ENCODE measurements around the gene ADCY10. TPM values are rescaled to one million over a fixed set of nuclear protein-coding genes. Genes with fewer than 3 reads are reported as not detected.

Gene ADCY10
- total and polyA plus RNA-seq, 2 of the 8 experiments (the other 6 are each of a cell fraction or from before 2014, with no cell fraction given): 0.02 TPM; not detected in 1

DNA sequence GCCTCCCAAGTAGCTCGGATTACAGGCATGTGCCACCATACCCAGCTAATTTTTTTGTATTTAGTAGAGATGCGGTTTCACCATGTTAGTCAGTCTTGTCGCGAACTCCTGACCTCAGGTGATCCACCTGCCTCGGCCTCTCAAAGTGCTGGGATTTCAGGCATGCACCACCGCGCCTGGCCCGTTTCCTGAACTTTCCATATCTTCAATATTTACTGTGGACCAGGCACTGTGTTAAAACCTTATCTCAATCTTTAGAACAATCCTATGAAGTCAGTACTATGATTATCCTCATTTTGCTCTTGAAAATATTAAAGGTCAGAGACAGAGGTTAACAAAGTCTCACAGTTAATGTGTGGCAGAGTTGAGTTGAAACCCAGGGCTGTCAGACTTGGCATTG is 1.6 kb upstream of the ADCY10 start:
- Histone ChIP-seq H3K14ac (ENCODE audit: insufficient read length) (no peak overlapping the region), H3K79me1 (ENCODE audit: low read depth, low read length) (no peaks in the 10 kb centered on the region), H3K9ac (replicated peaks in 1 of 4; ENCODE audit: extremely low read depth in 1 of 4, low read depth in 3 of 4, low read length in 3 of 4) (no peak overlapping the region), H3K4ac (replicated peaks; ENCODE audit: insufficient read length, low read depth, low read length) (no peak overlapping the region), H3K36me3 (ENCODE audit: control insufficient read depth in 2 of 4, insufficient read depth in 4 of 4, low read length in 3 of 4) (no peaks in the 10 kb centered on the region; a peak in 1 of 8 replicates), H2AFZ (ENCODE audit: low read length) (no peak overlapping the region), H4K5ac (ENCODE audit: insufficient read length, low read depth, low read length) (no peak overlapping the region), H2BK5ac (ENCODE audit: low read depth, low read length) (no peak overlapping the region), H3K4me2 (ENCODE audit: insufficient read depth in 1 of 2, low read depth in 2 of 2, low read length in 2 of 2) (no peak overlapping the region), H3K56ac (replicated peaks; ENCODE audit: insufficient read length, low read depth, low read length) (no peak overlapping the region), H3K18ac (ENCODE audit: extremely low read depth, low read length) (no peak overlapping the region), H4K8ac (ENCODE audit: extremely low read depth, insufficient read depth, low read length) (no peak overlapping the region), H2AK5ac (ENCODE audit: low read depth, low read length) (no peak overlapping the region), H3K4me3 (ENCODE audit: extremely low read depth in 1 of 4, insufficient read depth in 2 of 4, low read depth in 3 of 4, low read length in 4 of 4) (no peak overlapping the region), H4K91ac (replicated peaks; ENCODE audit: insufficient read length, low read length) (no peak overlapping the region), H3K4me1 (replicated peaks in 1 of 4; ENCODE audit: control insufficient read depth in 3 of 4, insufficient read depth in 4 of 4, low read length in 3 of 4) (no peaks in the 10 kb centered on the region), H3K23me2 (ENCODE audit: low read depth, low read length) (no peaks in the 10 kb centered on the region), H2BK120ac (replicated peaks; ENCODE audit: low read depth, low read length) (no peak overlapping the region), H2BK15ac (ENCODE audit: low read length) (no peak overlapping the region), H2BK12ac (ENCODE audit: low read depth, low read length) (no peak overlapping the region), H4K20me1 (replicated peaks in 1 of 2; ENCODE audit: control insufficient read depth in 1 of 2, insufficient read depth in 2 of 2, low read length in 2 of 2) (no peaks in the 10 kb centered on the region), H3K27ac (ENCODE audit: low read depth, low read length) (no peak overlapping the region), H3K23ac (ENCODE audit: insufficient read length) (no peak overlapping the region), H3K9me3 (ENCODE audit: insufficient read depth in 2 of 2, low read depth in 1 of 2, low read length in 1 of 2) (peaks cover 1% of the 10 kb centered on the region in 2 experiments; a peak in 2 of 4 replicates), H3K79me2 (ENCODE audit: control insufficient read depth in 1 of 2, insufficient read depth in 2 of 2, low read length in 2 of 2) (no peaks in the 10 kb centered on the region), H2BK20ac (ENCODE audit: low read length) (no peak overlapping the region), H3K27me3 (replicated peaks in 1 of 4; ENCODE audit: control insufficient read depth in 3 of 4, extremely low read depth in 1 of 4, insufficient read depth in 3 of 4, low read length in 3 of 4) (no peaks in the 10 kb centered on the region)
- 98% methylated on average over 8 of the region's 8 CpGs; no CpG with 5 or more reads in 1 of the 2 experiments for WGBS, 2 experiments (ENCODE audit: extremely low coverage in 1 of 2, insufficient coverage in 1 of 2, insufficient read length in 1 of 2, insufficient replicate concordance in 2 of 2, low coverage in 1 of 2, low lambda C conversion rate in 2 of 2, missing lambda C conversion rate in 1 of 2)
- no peak for DNase-seq (ENCODE audit: low read depth in 1 of 2, low spot score in 2 of 2)
- no peak for FAIRE-seq
- CTCF ChIA-PET (ENCODE audit: partially characterized antibody): interaction anchor here (1.0 to 1.5 kb wide), 2 partner anchors 8 to 20 kb away, joined by 3 to 4 read pairs; partner anchors contain the start of gene DCAF6
- TF ChIP-seq ZNF274 (IDR thresholded peaks at IDR 0.05; ENCODE audit: borderline replicate concordance, extremely low read depth, low read length): no peak
- no peak for TF ChIP-seq CREB1 (IDR thresholded peaks at IDR 0.05)
- no peak for TF ChIP-seq KDM4A (IDR thresholded peaks at IDR 0.05; ENCODE audit: low read depth, low read length, severe bottlenecking)
- POLR2A ChIA-PET (ENCODE audit: partially characterized antibody): interaction anchor here (1.4 to 4.1 kb wide), 3 partner anchors 11 to 20 kb away, joined by 3 to 22 read pairs (median 7); partner anchors contain the start of gene DCAF6
